GM18526 (cell line): ENCODE data around the gene NDOR1.

Source experiments
- POLR2A ChIP-seq: IDR thresholded peaks from 3 replicates; pipeline ENCODE4 v1.6.1; 2011; ENCODE audit not compliant: insufficient read length; ENCODE audit errors: extremely low read depth

Gene NDOR1

DNA sequence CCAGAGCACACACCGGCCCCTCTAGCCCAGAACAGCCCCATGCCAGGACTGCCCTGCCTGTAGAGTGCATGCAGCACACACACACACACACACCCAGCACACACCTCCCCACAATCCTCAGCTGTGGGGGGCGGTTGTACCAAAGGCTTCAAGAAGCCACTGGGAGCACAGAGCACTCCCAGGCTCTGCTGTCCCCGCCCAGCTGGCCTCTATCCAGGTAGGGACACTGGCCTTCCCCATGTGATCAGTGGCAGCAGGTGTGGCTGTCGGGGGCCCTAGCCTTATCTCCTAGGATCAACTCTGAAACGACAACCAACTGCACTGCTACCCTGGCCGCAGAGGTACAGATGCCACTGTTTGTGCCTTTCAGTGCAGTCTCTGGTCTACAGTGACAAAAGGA is 19.1 kb upstream of the NDOR1 start:
- TF ChIP-seq POLR2A = no peak

DNA sequence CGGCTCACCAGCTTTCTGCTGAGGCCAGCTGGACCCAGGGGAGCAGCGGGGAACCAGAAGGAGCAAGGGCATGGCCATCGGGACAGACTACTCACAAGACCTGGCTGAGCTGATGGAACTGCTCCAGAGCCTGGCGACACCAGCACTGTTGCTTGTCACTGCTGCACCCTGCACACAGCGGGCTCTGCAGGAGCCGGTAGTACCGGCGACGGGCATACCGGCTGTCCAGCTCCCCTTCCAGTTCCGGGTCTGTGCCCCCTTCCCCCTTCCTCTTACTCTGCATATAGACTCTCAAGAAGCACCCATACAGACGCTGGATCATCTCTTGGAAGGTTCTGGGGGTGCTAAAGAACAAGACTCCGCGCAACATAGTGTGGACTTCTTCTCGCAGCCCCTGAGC is 18.1 kb upstream of the NDOR1 start:
- TF ChIP-seq POLR2A = no peak

DNA sequence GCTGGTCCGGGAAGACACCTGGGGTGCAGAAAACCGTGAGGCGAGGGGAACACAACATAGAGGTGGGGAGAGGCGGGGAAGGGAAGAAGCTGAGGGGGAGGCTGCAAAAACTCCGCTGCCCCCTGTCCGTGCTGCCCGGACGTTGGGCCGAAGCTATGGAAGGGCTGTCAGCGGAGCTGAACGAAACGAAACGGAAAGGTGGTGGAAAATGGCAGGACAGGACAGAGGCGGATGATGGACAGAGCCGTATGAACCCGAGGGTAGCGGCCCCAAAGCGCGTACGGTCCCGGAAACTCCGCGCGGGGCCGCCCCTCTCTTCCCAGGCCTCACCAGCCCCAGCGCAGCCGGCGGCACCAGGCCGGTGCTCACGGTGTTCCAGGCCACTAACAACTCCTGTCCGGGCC is 17.4 kb upstream of the NDOR1 start:
- no peak for TF ChIP-seq POLR2A

GRCh38 chr9:137188490-137189296 is 16.8 kb upstream of the NDOR1 start, which contains the start of the genes ANAPC2 and SSNA1:
Gene ANAPC2, minus strand, starts transcription at chr9:137188560. Its CDS starts 28 bp downstream, at chr9:137188532.
Gene SSNA1, plus strand, starts transcription at chr9:137188676. Its CDS starts 51 bp downstream, at chr9:137188727.
- TF ChIP-seq POLR2A = peak; percentile 93

DNA sequence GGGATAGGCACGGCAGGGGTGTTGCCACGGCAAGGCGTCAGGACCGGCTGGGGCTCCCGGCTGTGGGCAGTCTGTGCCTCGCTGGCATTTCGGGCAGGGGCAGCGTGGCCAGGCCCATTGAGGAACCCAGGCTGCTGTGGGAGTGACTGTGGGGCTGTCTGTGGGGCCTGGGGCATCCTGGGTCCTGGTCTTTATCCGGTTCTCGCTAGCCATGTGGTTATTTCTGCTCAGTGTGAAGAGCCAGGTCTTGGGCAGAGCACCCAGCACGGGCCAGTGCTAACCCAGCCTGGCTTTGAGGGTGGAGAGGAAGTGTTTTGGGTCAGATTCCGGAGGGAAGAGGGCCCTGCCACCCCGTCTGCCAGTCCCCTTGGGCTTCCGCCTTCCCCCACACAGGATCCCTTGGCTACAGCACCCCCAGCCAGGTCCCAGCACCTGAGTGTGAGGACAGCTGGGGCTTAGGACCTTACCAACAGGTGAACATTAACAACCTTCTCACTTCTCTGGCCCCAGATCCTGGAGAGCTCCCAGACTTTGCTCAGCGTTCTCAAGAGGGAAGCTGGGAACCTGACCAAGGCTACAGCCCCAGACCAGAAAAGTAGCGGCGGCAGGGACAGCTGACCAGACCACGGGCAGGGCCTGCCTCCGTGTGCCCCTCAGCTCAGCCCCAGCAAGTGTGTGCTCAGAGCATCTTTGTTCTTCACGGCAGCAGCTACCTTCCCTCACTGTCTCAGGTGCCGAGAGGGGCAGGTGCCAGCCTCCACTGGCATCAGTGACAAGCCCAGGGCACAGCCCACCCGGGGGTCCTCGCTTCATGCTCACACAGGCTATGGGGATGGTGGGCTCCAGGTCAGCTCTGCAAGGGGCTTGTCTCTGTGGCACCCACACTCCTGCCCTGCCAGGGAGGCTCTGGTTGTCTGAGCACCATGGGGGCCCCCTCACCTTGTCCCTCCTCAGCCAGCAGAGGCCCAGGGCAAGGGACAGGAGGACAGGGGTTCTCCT is 15.9 kb upstream of the NDOR1 start:
- TF ChIP-seq POLR2A = no peak

- TF ChIP-seq POLR2A = no peak
Measured at GRCh38 chr9:137190315-137190856, 15.1 kb upstream of the NDOR1 start.

DNA sequence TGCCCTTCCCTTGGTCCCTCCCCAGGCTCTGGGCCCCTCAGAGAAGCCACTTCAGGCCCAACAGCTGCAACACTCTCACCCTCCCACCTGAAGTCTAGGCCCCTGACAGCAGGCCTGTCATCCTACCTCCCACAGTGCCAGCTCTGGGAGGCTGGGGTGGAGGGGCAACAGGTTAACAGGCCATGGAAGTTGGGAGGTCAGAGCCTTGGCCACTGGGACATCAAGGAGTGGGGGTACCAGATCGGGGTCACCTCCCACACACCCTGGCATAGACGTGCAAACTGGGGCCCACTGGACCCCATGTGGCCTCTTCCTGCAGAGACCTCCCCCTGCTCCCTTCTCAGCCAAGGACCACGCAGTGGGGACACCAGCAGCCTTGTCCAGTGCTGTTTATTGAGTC is 14.3 kb upstream of the NDOR1 start:
- no peak for TF ChIP-seq POLR2A

- no peak for TF ChIP-seq POLR2A
Measured at GRCh38 chr9:137191691-137192447, 13.6 kb upstream of the NDOR1 start.

DNA sequence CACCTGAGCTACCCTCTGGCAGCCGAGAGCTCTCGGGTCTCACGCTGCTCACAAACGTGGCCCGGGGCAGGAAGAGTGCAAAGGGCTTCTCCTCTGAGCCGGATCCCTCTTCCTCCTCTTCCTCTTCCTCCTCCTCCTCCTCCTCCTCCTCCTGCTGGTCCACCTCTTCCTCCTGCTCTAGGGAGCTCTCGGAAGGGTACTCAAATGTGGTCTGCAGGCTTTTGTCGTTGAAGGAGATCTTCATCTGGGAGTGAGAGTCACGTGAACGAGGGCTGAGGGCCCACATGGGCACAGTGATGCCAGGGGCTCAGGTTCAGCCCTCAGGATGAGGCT is 13.1 kb upstream of the NDOR1 start:
- no peak for TF ChIP-seq POLR2A

GRCh38 chr9:137192859-137193258 is 12.6 kb upstream of the NDOR1 start:
- TF ChIP-seq POLR2A = no peak

DNA sequence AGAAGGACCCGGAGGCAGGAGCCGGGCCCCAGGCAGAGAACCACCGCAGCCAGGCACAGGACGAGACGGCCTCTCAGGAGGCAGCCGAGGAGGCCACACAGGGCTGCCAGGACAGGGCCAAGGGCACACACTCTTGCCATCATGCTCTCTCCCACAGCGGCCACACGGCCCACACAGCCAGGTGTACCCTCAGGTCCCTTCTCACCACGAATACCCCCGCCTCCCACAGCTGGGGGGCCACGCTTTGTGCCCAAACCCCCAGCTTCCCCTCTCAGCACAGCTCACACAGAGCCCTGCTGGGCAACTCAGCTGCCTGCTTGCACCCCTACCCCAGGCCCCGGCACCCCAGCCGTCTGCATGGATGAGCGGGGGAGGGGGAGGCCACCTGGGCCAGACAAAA is 11.7 kb upstream of the NDOR1 start:
- TF ChIP-seq POLR2A = no peak

DNA sequence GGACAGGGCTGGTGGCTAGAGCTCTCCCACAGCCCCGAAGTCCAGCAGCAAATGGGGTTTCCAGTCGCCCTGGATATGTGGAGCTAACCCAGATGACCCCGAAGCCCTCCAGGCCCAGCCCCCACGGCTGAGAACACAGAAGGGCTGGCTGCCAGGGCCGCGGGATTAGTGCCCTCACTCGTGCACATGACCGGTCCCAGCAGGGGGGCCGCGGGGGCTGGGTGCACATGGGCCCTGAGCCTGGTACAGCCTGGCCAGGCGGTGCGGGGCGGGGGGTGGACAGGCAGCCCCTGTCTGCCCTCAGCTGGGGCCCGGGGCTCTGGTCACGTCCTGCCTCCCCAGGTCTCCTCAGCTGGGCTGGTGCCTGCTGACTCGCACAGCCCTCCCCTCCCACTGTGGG is 11.1 kb upstream of the NDOR1 start:
- no peak for TF ChIP-seq POLR2A

- TF ChIP-seq POLR2A = no peak
Measured at GRCh38 chr9:137194909-137195308, 10.6 kb upstream of the NDOR1 start.

DNA sequence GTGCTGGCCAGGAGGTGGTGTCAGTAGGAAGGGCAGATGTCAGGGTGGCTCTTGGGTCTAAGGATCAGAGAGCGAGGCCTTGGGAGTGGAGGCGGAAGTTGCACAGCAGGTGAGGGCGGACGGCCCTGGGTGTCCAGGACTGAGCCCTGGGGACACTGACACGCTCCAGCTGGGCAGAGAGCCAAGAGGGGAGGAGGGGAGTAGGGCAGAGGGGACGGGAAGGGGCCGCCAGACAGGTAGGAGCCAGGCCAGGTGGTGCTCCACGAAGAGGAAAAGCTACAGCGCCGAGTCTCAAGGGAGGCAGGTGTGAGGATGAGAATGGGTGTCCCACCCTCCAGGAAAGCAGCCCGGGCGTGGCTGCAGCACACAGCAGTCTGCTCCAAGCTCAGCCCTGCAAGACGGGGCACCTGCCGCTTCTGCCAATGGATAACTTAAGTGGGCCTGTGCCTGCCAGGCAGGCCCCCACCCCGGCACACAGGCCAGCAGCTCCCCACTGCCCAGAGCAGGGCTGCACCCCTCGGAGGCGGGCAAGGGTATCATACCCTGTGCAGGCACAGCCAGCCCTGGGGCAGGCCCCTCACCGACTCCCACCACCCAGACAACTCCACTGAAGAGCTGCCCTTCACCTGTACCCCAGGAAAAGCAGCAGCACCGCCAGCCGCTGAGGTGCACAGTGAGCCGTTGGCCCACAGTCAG is 9.8 kb upstream of the NDOR1 start:
- no peak for TF ChIP-seq POLR2A

- no peak for TF ChIP-seq POLR2A
Measured at GRCh38 chr9:137198051-137198901, 7.2 kb upstream of the NDOR1 start.
